SK-N-SH (cell line): ENCODE measurements around the gene CENPT. TPM values are rescaled to one million over a fixed set of nuclear protein-coding genes. Genes with fewer than 3 reads are reported as not detected.

Source experiments
- CTCF ChIA-PET: fragments of 300-600, 350-600 bp; formaldehyde crosslinking; extraction: SDS; loops from one replicate; lab custom pipeline; 2021; lab: Yijun Ruan, JAX
- POLR2A ChIA-PET: fragments of 350-600 bp; sonication (Branson Sonifier 250); formaldehyde crosslinking; extraction: SDS; loops from one replicate; lab custom pipeline; 2020; ENCODE audit warnings: antibody characterized with exemption, inconsistent platforms; lab: Yijun Ruan, JAX
- DNase-seq: peaks from one replicate; pipeline ENCODE4 v3.0.0; 2012
- H2AFZ ChIP-seq: fragments of 200-600 bp; sonication (generic); 2 replicates; pipeline ENCODE4 v1.8.1; 2016; ENCODE audit warnings: antibody characterized with exemption, mild to moderate bottlenecking, low read depth
- H3F3A ChIP-seq: fragments of 200-600 bp; sonication (generic); replicated peaks from 2 replicates; pipeline ENCODE3; 2016; ENCODE audit warnings: antibody characterized with exemption, mild to moderate bottlenecking; ENCODE audit not compliant: insufficient read depth
- H3K27ac ChIP-seq, 2 experiments: fragments of 200-500 bp in 1 of 2; fragments of 200-600 bp in 1 of 2; sonication (Bioruptor generic) in 1 of 2; sonication (generic), shearing (Covaris generic) in 1 of 2; 2 replicates each; pipeline versions ENCODE4 v1.5.1 to v1.6.1; 2014 to 2016; ENCODE audit warnings: low read depth in 2 of 2, inconsistent platforms in 1 of 2, low read length in 1 of 2, mild to moderate bottlenecking in 1 of 2, mixed read lengths in 1 of 2
- H3K27me3 ChIP-seq: fragments of 200-600 bp; sonication (generic), shearing (Covaris generic); 2 replicates; pipeline ENCODE4 v1.6.1; 2016; ENCODE audit warnings: mixed run types; ENCODE audit not compliant: insufficient read depth
- H3K36me3 ChIP-seq, 2 experiments: fragments of 200-500 bp in 1 of 2; fragments of 200-600 bp in 1 of 2; sonication (Bioruptor generic) in 1 of 2; sonication (generic) in 1 of 2; replicated peaks in 1 of 2; 2 replicates each; pipeline versions ENCODE3 to v1.5.1; 2014 to 2016; ENCODE audit warnings: low read length in 1 of 2, mild to moderate bottlenecking in 1 of 2; ENCODE audit not compliant: insufficient read depth in 2 of 2, control insufficient read depth in 1 of 2
- H3K4me1 ChIP-seq, 2 experiments: fragments of 200-500 bp in 1 of 2; fragments of 200-600 bp in 1 of 2; sonication (Bioruptor generic) in 1 of 2; sonication (generic), shearing (Covaris generic) in 1 of 2; 2 replicates each; pipeline versions ENCODE4 v1.5.1 to v1.6.1; 2014 to 2016; ENCODE audit warnings: low read depth in 1 of 2, low read length in 1 of 2, mixed run types in 1 of 2; ENCODE audit not compliant: insufficient read depth in 2 of 2, control insufficient read depth in 1 of 2
- H3K4me2 ChIP-seq: fragments of 200-600 bp; sonication (generic), shearing (Covaris generic); 2 replicates; pipeline ENCODE4 v1.6.1; 2017; ENCODE audit warnings: mixed run types
- H3K4me3 ChIP-seq, 2 experiments: fragments of 200-500 bp in 1 of 2; fragments of 200-600 bp in 1 of 2; sonication (Bioruptor generic) in 1 of 2; sonication (generic), shearing (Covaris generic) in 1 of 2; 2 replicates each; pipeline versions ENCODE4 v1.5.1 to v1.8.1; 2014 to 2016; ENCODE audit warnings: low read depth in 2 of 2, inconsistent platforms in 1 of 2, low read length in 1 of 2, mild to moderate bottlenecking in 1 of 2, mixed read lengths in 1 of 2, moderate library complexity in 1 of 2
- H3K79me2 ChIP-seq: fragments of 200-600 bp; sonication (generic); 2 replicates; pipeline ENCODE4 v1.8.1; 2017; ENCODE audit warnings: mild to moderate bottlenecking; ENCODE audit not compliant: insufficient read depth
- H3K9ac ChIP-seq: fragments of 200-600 bp; sonication (generic); 2 replicates; pipeline ENCODE4 v1.6.1; 2017; ENCODE audit warnings: mixed run types
- H3K9me2 ChIP-seq: fragments of 200-600 bp; sonication (generic); 2 replicates; pipeline ENCODE4 v1.6.1; 2017; ENCODE audit warnings: mixed run types
- H3K9me3 ChIP-seq: fragments of 200-600 bp; sonication (generic); 2 replicates; pipeline ENCODE4 v1.6.1; 2017; ENCODE audit warnings: mixed run types, mild to moderate bottlenecking, moderate library complexity
- H4K20me1 ChIP-seq: fragments of 200-600 bp; sonication (generic); 2 replicates; pipeline ENCODE4 v1.6.1; 2017; ENCODE audit warnings: mild to moderate bottlenecking, mixed run types; ENCODE audit not compliant: insufficient read depth
- ELF1 ChIP-seq: IDR thresholded peaks from 2 replicates; pipeline ENCODE4 v1.4.0; 2012
- EZH2phosphoT487 ChIP-seq: fragments of 200-600 bp; sonication (generic); IDR thresholded peaks from 2 replicates; pipeline ENCODE4 v1.6.1; 2017; ENCODE audit warnings: low read depth, mixed run types, mild to moderate bottlenecking, antibody characterized with exemption, moderate library complexity, borderline replicate concordance
- FOXJ3 ChIP-seq: sonication (generic); formaldehyde crosslinking; IDR thresholded peaks from 2 replicates; pipeline ENCODE4 v1.5.1; 2020; ENCODE audit warnings: mild to moderate bottlenecking, missing genetic modification reagents
- JUND ChIP-seq: IDR thresholded peaks from 2 replicates; pipeline ENCODE4 v1.4.0; 2012
- POLR2AphosphoS5 ChIP-seq: IDR thresholded peaks from 2 replicates; pipeline ENCODE4 v1.6.1; 2012; ENCODE audit warnings: low read depth, low read length
- RFX5 ChIP-seq: IDR thresholded peaks from 2 replicates; pipeline ENCODE4 v1.6.1; 2012; ENCODE audit warnings: mild to moderate bottlenecking, improper control_type of control experiment, low read length
- SMC3 ChIP-seq: IDR thresholded peaks from 2 replicates; pipeline ENCODE4 v1.6.1; 2012; ENCODE audit warnings: low read depth, low read length, improper control_type of control experiment
- TAF1 ChIP-seq: IDR thresholded peaks from 2 replicates; pipeline ENCODE4 v1.6.1; 2012; ENCODE audit warnings: low read depth, mild to moderate bottlenecking, low read length, moderate library complexity, borderline replicate concordance
- TCF12 ChIP-seq: IDR thresholded peaks from 2 replicates; pipeline ENCODE4 v1.4.0; 2012
- TEAD4 ChIP-seq: IDR thresholded peaks from 2 replicates; pipeline ENCODE4 v1.4.0; 2012; ENCODE audit warnings: mild to moderate bottlenecking, borderline replicate concordance; ENCODE audit not compliant: insufficient read depth
- YY1 ChIP-seq: IDR thresholded peaks from 2 replicates; pipeline ENCODE4 v1.4.0; 2012; ENCODE audit warnings: low read depth, mild to moderate bottlenecking
- WGBS: methylation state at CpG from one replicate; pipeline ENCODE4 v1.1.6; 2017; ENCODE audit warnings: low lambda C conversion rate; 5-methylcytosine and 5-hydroxymethylcytosine counted together
- polyA plus RNA-seq, 3 experiments: library from polyadenylated mRNA; depleted of rRNA; stranded (reverse); fragments of >200 nt; gene quantifications; 2 replicates each; pipeline ENCODE4 v1.2.3, GENCODE V29; 2012
- TF ChIP-seq, protein P1 (sequence below): IDR thresholded peaks from 2 replicates; pipeline ENCODE4 v1.4.0; 2012; ENCODE audit warnings: low read depth, borderline replicate concordance
- TF ChIP-seq, protein P2 (sequence below): IDR thresholded peaks from 2 replicates; pipeline ENCODE4 v1.4.0; 2012; ENCODE audit warnings: low read depth, borderline replicate concordance
- TF ChIP-seq, protein P3 (sequence below): fragments of 200-600 bp; sonication (generic); IDR thresholded peaks from 2 replicates; pipeline ENCODE4 v1.6.1; 2017; ENCODE audit warnings: antibody characterized with exemption, mild to moderate bottlenecking, moderate library complexity
- TF ChIP-seq, protein P4 (sequence below): fragments of 150-350 bp; IDR thresholded peaks from 2 replicates; pipeline ENCODE4 v1.6.1; 2016; ENCODE audit warnings: mild to moderate bottlenecking, low read depth, low read length
- TF ChIP-seq, protein P5 (sequence below): IDR thresholded peaks from 2 replicates; pipeline ENCODE4 v1.6.1; 2012; ENCODE audit warnings: mild to moderate bottlenecking, low read depth, low read length, moderate library complexity

The CENPT gene
- polyA plus RNA-seq, 1 of the 3 experiments (the other 2 are of a cell fraction) = 48.6 TPM

DNA sequence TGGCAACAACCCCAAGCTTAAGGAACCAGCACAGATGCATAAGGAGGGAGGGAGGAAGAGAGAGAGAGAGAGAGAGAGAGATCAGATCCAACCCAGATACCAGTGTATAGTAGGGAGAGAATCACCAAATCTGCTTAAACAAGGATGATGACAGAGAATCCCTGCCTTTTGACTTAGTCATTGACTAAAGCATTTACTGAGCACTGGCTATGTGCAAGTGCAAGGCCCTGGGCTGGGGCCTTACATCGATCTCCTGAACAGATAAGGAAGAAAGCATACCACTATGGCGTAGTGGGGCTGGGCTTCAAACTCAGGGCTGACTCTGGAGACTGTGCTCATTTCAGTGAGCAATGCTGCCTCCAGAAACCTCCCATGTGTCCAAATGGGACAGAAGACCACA is 25.0 kb downstream of the CENPT start:
- Histone ChIP-seq H3K4me3 (no peak overlapping the region), H3K27me3 (no peaks in the 10 kb centered on the region), H3K9ac (no peak overlapping the region), H3K27ac (no peak overlapping the region), H3K4me1 (no peaks in the 10 kb centered on the region), H4K20me1 (no peaks in the 10 kb centered on the region), H3F3A (no peaks in the 10 kb centered on the region), H3K79me2 (no peaks in the 10 kb centered on the region), H3K9me3 (no peaks in the 10 kb centered on the region), H2AFZ (no peak overlapping the region), H3K4me2 (no peak overlapping the region), H3K36me3 (peaks cover 0 to 14% of the 10 kb centered on the region in 2 experiments), H3K9me2 (no peaks in the 10 kb centered on the region)
- DNase-seq = no peak
- no peak for TF ChIP-seq EZH2phosphoT487
- TF ChIP-seq, protein P1, sequence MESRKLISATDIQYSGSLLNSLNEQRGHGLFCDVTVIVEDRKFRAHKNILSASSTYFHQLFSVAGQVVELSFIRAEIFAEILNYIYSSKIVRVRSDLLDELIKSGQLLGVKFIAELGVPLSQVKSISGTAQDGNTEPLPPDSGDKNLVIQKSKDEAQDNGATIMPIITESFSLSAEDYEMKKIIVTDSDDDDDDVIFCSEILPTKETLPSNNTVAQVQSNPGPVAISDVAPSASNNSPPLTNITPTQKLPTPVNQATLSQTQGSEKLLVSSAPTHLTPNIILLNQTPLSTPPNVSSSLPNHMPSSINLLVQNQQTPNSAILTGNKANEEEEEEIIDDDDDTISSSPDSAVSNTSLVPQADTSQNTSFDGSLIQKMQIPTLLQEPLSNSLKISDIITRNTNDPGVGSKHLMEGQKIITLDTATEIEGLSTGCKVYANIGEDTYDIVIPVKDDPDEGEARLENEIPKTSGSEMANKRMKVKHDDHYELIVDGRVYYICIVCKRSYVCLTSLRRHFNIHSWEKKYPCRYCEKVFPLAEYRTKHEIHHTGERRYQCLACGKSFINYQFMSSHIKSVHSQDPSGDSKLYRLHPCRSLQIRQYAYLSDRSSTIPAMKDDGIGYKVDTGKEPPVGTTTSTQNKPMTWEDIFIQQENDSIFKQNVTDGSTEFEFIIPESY = no peak
- TF ChIP-seq TAF1 = no peak
- TF ChIP-seq TCF12 = no peak
- no peak for TF ChIP-seq SMC3
- TF ChIP-seq, protein P2, sequence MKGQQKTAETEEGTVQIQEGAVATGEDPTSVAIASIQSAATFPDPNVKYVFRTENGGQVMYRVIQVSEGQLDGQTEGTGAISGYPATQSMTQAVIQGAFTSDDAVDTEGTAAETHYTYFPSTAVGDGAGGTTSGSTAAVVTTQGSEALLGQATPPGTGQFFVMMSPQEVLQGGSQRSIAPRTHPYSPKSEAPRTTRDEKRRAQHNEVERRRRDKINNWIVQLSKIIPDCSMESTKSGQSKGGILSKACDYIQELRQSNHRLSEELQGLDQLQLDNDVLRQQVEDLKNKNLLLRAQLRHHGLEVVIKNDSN = no peak
- no peak for TF ChIP-seq YY1
- TF ChIP-seq TEAD4 = no peak
- no peak for TF ChIP-seq RFX5
- TF ChIP-seq, protein P3, sequence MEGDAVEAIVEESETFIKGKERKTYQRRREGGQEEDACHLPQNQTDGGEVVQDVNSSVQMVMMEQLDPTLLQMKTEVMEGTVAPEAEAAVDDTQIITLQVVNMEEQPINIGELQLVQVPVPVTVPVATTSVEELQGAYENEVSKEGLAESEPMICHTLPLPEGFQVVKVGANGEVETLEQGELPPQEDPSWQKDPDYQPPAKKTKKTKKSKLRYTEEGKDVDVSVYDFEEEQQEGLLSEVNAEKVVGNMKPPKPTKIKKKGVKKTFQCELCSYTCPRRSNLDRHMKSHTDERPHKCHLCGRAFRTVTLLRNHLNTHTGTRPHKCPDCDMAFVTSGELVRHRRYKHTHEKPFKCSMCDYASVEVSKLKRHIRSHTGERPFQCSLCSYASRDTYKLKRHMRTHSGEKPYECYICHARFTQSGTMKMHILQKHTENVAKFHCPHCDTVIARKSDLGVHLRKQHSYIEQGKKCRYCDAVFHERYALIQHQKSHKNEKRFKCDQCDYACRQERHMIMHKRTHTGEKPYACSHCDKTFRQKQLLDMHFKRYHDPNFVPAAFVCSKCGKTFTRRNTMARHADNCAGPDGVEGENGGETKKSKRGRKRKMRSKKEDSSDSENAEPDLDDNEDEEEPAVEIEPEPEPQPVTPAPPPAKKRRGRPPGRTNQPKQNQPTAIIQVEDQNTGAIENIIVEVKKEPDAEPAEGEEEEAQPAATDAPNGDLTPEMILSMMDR = no peak
- TF ChIP-seq ELF1 = no peak
- TF ChIP-seq, protein P4, sequence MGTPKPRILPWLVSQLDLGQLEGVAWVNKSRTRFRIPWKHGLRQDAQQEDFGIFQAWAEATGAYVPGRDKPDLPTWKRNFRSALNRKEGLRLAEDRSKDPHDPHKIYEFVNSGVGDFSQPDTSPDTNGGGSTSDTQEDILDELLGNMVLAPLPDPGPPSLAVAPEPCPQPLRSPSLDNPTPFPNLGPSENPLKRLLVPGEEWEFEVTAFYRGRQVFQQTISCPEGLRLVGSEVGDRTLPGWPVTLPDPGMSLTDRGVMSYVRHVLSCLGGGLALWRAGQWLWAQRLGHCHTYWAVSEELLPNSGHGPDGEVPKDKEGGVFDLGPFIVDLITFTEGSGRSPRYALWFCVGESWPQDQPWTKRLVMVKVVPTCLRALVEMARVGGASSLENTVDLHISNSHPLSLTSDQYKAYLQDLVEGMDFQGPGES = no peak
- TF ChIP-seq POLR2AphosphoS5 = no peak
- TF ChIP-seq FOXJ3 (CRISPR knock-in tag) = no peak
- TF ChIP-seq, protein P5, sequence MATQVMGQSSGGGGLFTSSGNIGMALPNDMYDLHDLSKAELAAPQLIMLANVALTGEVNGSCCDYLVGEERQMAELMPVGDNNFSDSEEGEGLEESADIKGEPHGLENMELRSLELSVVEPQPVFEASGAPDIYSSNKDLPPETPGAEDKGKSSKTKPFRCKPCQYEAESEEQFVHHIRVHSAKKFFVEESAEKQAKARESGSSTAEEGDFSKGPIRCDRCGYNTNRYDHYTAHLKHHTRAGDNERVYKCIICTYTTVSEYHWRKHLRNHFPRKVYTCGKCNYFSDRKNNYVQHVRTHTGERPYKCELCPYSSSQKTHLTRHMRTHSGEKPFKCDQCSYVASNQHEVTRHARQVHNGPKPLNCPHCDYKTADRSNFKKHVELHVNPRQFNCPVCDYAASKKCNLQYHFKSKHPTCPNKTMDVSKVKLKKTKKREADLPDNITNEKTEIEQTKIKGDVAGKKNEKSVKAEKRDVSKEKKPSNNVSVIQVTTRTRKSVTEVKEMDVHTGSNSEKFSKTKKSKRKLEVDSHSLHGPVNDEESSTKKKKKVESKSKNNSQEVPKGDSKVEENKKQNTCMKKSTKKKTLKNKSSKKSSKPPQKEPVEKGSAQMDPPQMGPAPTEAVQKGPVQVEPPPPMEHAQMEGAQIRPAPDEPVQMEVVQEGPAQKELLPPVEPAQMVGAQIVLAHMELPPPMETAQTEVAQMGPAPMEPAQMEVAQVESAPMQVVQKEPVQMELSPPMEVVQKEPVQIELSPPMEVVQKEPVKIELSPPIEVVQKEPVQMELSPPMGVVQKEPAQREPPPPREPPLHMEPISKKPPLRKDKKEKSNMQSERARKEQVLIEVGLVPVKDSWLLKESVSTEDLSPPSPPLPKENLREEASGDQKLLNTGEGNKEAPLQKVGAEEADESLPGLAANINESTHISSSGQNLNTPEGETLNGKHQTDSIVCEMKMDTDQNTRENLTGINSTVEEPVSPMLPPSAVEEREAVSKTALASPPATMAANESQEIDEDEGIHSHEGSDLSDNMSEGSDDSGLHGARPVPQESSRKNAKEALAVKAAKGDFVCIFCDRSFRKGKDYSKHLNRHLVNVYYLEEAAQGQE = no peak
- no peak for TF ChIP-seq JUND
- ChIA-PET POLR2A (no interaction called here), CTCF (no interaction called here)
- WGBS = 71% methylated on average over 2 of the region's 2 CpGs
